Prostate gland (tissue), 2 donors: ENCODE results near the gene TMEM59. TPM values are rescaled to one million over a fixed set of nuclear protein-coding genes. Genes with fewer than 3 reads are reported as not detected.

Experiments used
- DNase-seq: peaks from one replicate; pipeline ENCODE4 v3.0.0-alpha.2; 2019; ENCODE audit warnings: low spot score
- H3K27ac ChIP-seq, 2 donors: fragments of 200-600 bp; sonication (generic); 2 replicates each; pipeline ENCODE4 v1.5.1; 2017 to 2019
- H3K27me3 ChIP-seq: fragments of 200-600 bp; sonication (generic); replicated peaks from 2 replicates; pipeline ENCODE4 v1.5.1; 2019; ENCODE audit not compliant: insufficient read depth
- H3K36me3 ChIP-seq, 2 donors: fragments of 200-600 bp; sonication (generic); 1 replicate in 1 of 2; 2 replicates in 1 of 2; pipeline versions ENCODE4 v1.5.1 to v1.8.1; 2017 to 2019
- H3K4me1 ChIP-seq: fragments of 200-600 bp; sonication (generic); replicated peaks from 2 replicates; pipeline ENCODE4 v1.5.1; 2019
- H3K4me3 ChIP-seq, 2 donors: fragments of 200-600 bp; sonication (generic); 2 replicates each; pipeline ENCODE4 v1.5.1; 2017 to 2019
- H3K9me3 ChIP-seq: fragments of 200-600 bp; sonication (generic); 2 replicates; pipeline ENCODE4 v1.5.1; 2017
- CTCF ChIP-seq, 4 experiments: fragments of 200-600 bp in 2 of 4; fragments of 450-650 bp in 2 of 4; sonication (generic) in 2 of 4; IDR thresholded peaks; 1 replicate in 3 of 4; 2 replicates in 1 of 4; pipeline ENCODE4 v1.5.1; 2016 to 2019; ENCODE audit warnings: antibody characterized with exemption in 4 of 4, mild to moderate bottlenecking in 2 of 4, moderate library complexity in 2 of 4
- POLR2A ChIP-seq: fragments of 450-650 bp; IDR thresholded peaks from one replicate; pipeline ENCODE4 v1.6.1; 2016; ENCODE audit warnings: antibody characterized with exemption, mild to moderate bottlenecking
- POLR2AphosphoS5 ChIP-seq: sonication (generic); formaldehyde crosslinking; IDR thresholded peaks from one replicate; pipeline ENCODE4 v1.6.1; 2017; ENCODE audit warnings: antibody characterized with exemption
- WGBS: methylation state at CpG from one replicate; pipeline ENCODE4 v1.1.5; 2018; 5-methylcytosine and 5-hydroxymethylcytosine counted together
- intact Hi-C: fragments of 100-400 bp; cut with DNase I; formaldehyde crosslinking; loops from one replicate; pipeline ENCODE4 v1.14.2; 2022
- total RNA-seq, 2 donors: library from RNA; depleted of rRNA; stranded (reverse); fragments of >200 nt; gene quantifications; one replicate each; pipeline ENCODE4 v1.1.0, GENCODE V29; 2016

The TMEM59 gene
- total RNA-seq, 2 donors from 2014 or later = 394 to 817 TPM

GRCh38 chr1:54017979-54018378 is 35.0 kb downstream of the TMEM59 start, which contains the start of gene LDLRAD1:
Gene LDLRAD1, minus strand, starts transcription at chr1:54018186. Its CDS starts 74 bp downstream, at chr1:54018112.
- peaks cover 7% of the 10 kb centered on the region for H3K4me1 ChIP-seq
- H3K27me3 ChIP-seq = no peaks in the 10 kb centered on the region
- peak within 1 kb of the TSS; percentile 52 to 70 for H3K27ac ChIP-seq
- TF ChIP-seq POLR2AphosphoS5 (no peak), CTCF (IDR thresholded peaks at IDR 0.05) (no peak), POLR2A (no peak)
- WGBS = 45% methylated on average over 5 of the region's 6 CpGs
- intact Hi-C loops = no loop called here
- no peaks in the 10 kb centered on the region for H3K9me3 ChIP-seq
- no peak within 1 kb of the TSS for H3K4me3 ChIP-seq
- no peak for DNase-seq
- H3K36me3 ChIP-seq = no peaks in the 10 kb centered on the region

GRCh38 chr1:54016343-54017282 is 36.4 kb downstream of the TMEM59 start:
- Histone ChIP-seq H3K9me3 (no peaks in the 10 kb centered on the region), H3K4me3 (no peak overlapping the region), H3K27ac (peak overlapping the region; percentile 52 to 70), H3K27me3 (no peaks in the 10 kb centered on the region), H3K4me1 (peaks cover 7% of the 10 kb centered on the region), H3K36me3 (no peaks in the 10 kb centered on the region)
- peak; percentile 88 for DNase-seq
- intact Hi-C loops = no loop called here
- no peak for TF ChIP-seq CTCF (IDR thresholded peaks at IDR 0.05)
- peak; percentile 81 for TF ChIP-seq POLR2AphosphoS5
- no peak for TF ChIP-seq POLR2A
- 54% methylated on average over 8 of the region's 8 CpGs for WGBS

DNA sequence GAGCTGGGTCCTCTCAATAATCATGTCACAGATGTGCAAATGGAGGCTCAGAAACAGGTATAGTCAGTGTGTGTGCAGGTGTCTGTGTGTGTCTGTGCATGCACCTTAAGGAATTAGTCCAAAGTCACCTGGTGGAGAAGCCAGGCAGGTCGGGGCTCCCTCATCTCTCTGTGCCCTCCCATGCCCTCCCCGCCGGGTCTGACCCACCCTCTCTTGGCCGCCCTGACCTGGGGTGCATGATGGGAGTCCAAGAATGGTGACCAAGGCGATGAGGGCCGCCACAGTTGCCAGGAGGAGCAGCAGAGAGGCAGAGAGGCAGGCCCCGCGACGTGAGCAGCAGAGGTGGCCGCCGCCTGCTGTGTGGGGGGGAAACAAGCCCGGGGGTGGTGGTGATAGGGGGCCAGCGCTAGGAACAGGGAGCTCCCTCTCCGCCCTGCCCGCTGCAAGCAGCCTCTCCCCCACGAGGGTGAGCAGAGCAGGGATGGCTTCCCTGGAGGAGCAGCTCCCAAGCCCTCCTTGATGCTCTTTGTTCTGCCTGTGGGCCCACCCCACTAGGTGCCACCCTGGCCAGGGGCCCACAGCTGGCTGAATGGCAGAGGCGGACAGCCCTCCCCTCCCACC is 38.9 kb downstream of the TMEM59 start:
- Histone ChIP-seq H3K4me3 (no peak overlapping the region), H3K27me3 (no peaks in the 10 kb centered on the region), H3K9me3 (no peaks in the 10 kb centered on the region), H3K4me1 (peaks cover 7% of the 10 kb centered on the region), H3K27ac (no peak overlapping the region), H3K36me3 (no peaks in the 10 kb centered on the region)
- WGBS = 45% methylated on average over 17 of the region's 17 CpGs
- no peak for DNase-seq
- no peak for TF ChIP-seq CTCF (IDR thresholded peaks at IDR 0.05)
- TF ChIP-seq POLR2A = no peak
- TF ChIP-seq POLR2AphosphoS5 = no peak
- intact Hi-C loops = no loop called here

- Histone ChIP-seq H3K4me3 (no peak overlapping the region), H3K9me3 (no peaks in the 10 kb centered on the region), H3K27ac (no peak overlapping the region), H3K36me3 (no peaks in the 10 kb centered on the region), H3K27me3 (no peaks in the 10 kb centered on the region), H3K4me1 (peaks cover 7% of the 10 kb centered on the region)
- TF ChIP-seq CTCF (IDR thresholded peaks at IDR 0.05) (no peak), POLR2A (no peak), POLR2AphosphoS5 (no peak)
- intact Hi-C loops = no loop called here
- no peak for DNase-seq
- WGBS = 83% methylated on average over 8 of the region's 8 CpGs
Measured at GRCh38 chr1:54013393-54014008, 39.5 kb downstream of the TMEM59 start.
